GM20000 (cell line): ENCODE data around the gene LHX5.

ENCODE experiments used
- DNase-seq: peaks from one replicate; pipeline ENCODE4 v3.0.0; 2012; ENCODE audit warnings: low spot score
- CTCF ChIP-seq: IDR thresholded peaks from 2 replicates; pipeline ENCODE4 v1.5.1; 2012; ENCODE audit warnings: mild to moderate bottlenecking, control low read depth; ENCODE audit errors: extremely low read depth, missing control alignments

Gene LHX5

GRCh38 chr12:113472191-113473121, 785 bp upstream of the LHX5 start:
- TF ChIP-seq CTCF: no peak
- DNase-seq: peak; percentile 22

- no peak for TF ChIP-seq CTCF
- peak; percentile 39 for DNase-seq
Observed at GRCh38 chr12:113470871-113471618, 626 bp downstream of the LHX5 start.

GRCh38 chr12:113469949-113470743, 1.5 kb downstream of the LHX5 start:
- peak; percentile 40 for DNase-seq
- no peak for TF ChIP-seq CTCF

GRCh38 chr12:113469224-113469948, 2.3 kb downstream of the LHX5 start:
- no peak for TF ChIP-seq CTCF
- DNase-seq: peak; percentile 26

GRCh38 chr12:113468365-113469223, 3.1 kb downstream of the LHX5 start:
- peak; percentile 22 for DNase-seq
- TF ChIP-seq CTCF: no peak
